B cell (primary cell): Measurements from ENCODE around the gene PSEN1. TPM values are rescaled to one million over a fixed set of nuclear protein-coding genes. Genes with fewer than 3 reads are reported as not detected.

Experiments
- ATAC-seq: fragments of 200-7000 bp; cut with Tn5 transposase; one replicate; pipeline ENCODE4 v1.10.0; 2021; ENCODE audit warnings: low read depth, mild to moderate bottlenecking, moderate number of reproducible peaks, moderate library complexity
- CTCF ChIA-PET: fragments of 350-600 bp; sonication (Branson Sonifier 250); formaldehyde crosslinking; loops from one replicate; lab custom pipeline; 2021; ENCODE audit warnings: antibody characterized with exemption, inconsistent platforms; lab: Charles Lee
- POLR2A ChIA-PET: fragments of 350-600 bp; sonication (Branson Sonifier 250); formaldehyde crosslinking; loops from one replicate; lab custom pipeline; 2021; ENCODE audit warnings: antibody characterized with exemption; lab: Charles Lee
- DNase-seq: peaks from one replicate; pipeline ENCODE4 v3.0.0; 2013
- H2AFZ ChIP-seq: 2 replicates; pipeline ENCODE4 v1.6.1; 2012; ENCODE audit warnings: mild to moderate bottlenecking, low read depth, low read length; ENCODE audit not compliant: insufficient read depth, poor library complexity, severe bottlenecking
- H3K27ac ChIP-seq, 2 donors: 1 replicate in 1 of 2; 2 replicates in 1 of 2; pipeline ENCODE4 v1.5.1; 2012 to 2013; ENCODE audit warnings: low read length in 2 of 2, mild to moderate bottlenecking in 2 of 2, moderate library complexity in 1 of 2
- H3K27me3 ChIP-seq, 4 experiments: fragments of 200-600 bp in 1 of 4; sonication (generic) in 1 of 4; replicated peaks in 1 of 4; 1 replicate in 2 of 4; 2 replicates in 2 of 4; pipeline versions ENCODE4 v1.6.1 to v1.7.0; 2013 to 2016; ENCODE audit warnings: low read length in 3 of 4, mild to moderate bottlenecking in 2 of 4, mixed read lengths in 1 of 4, moderate library complexity in 1 of 4; ENCODE audit not compliant: insufficient read depth in 4 of 4, control insufficient read depth in 3 of 4; ENCODE audit errors: control extremely low read depth in 1 of 4
- H3K36me3 ChIP-seq, 2 experiments: replicated peaks in 1 of 2; 1 replicate in 1 of 2; 2 replicates in 1 of 2; pipeline versions ENCODE4 v1.6.1 to v1.7.1; 2013; ENCODE audit warnings: low read length in 1 of 2; ENCODE audit not compliant: insufficient read depth in 2 of 2, control insufficient read depth in 1 of 2; ENCODE audit errors: control extremely low read depth in 1 of 2, extremely low read depth in 1 of 2
- H3K4me1 ChIP-seq, 2 donors: fragments of 200-600 bp in 1 of 2; sonication (generic) in 1 of 2; 1 replicate in 1 of 2; 2 replicates in 1 of 2; pipeline versions ENCODE4 v1.5.1 to v1.6.1; 2013 to 2017; ENCODE audit warnings: low read length in 2 of 2; ENCODE audit not compliant: control insufficient read depth in 2 of 2, insufficient read depth in 2 of 2
- H3K4me2 ChIP-seq: replicated peaks from 2 replicates; pipeline ENCODE3; 2012; ENCODE audit warnings: mild to moderate bottlenecking, low read depth, low read length; ENCODE audit not compliant: poor library complexity, severe bottlenecking
- H3K4me3 ChIP-seq, 5 experiments: fragments of 200-600 bp in 1 of 5; sonication (generic) in 1 of 5; 1 replicate in 3 of 5; 2 replicates in 2 of 5; pipeline versions ENCODE4 v1.5.1 to v1.7.0; 2011 to 2016; ENCODE audit warnings: low read length in 4 of 5, mild to moderate bottlenecking in 4 of 5, low read depth in 2 of 5, control low read depth in 1 of 5, moderate library complexity in 1 of 5; ENCODE audit not compliant: insufficient read depth in 1 of 5; ENCODE audit errors: control extremely low read depth in 1 of 5, extremely low read depth in 1 of 5
- H3K79me2 ChIP-seq: fragments of 200-600 bp; sonication (generic); one replicate; pipeline ENCODE4 v1.6.0; 2016; ENCODE audit warnings: low read length; ENCODE audit not compliant: control insufficient read depth, insufficient read depth
- H3K9ac ChIP-seq: fragments of 200-600 bp; sonication (generic); 2 replicates; pipeline ENCODE4 v1.6.1; 2017; ENCODE audit warnings: mild to moderate bottlenecking, low read length, moderate library complexity
- H3K9me3 ChIP-seq, 3 donors: one replicate each; pipeline versions ENCODE4 v1.6.1 to v1.7.1; 2013; ENCODE audit warnings: low read length in 2 of 3; ENCODE audit not compliant: control insufficient read depth in 2 of 3, insufficient read depth in 1 of 3; ENCODE audit errors: control extremely low read depth in 1 of 3
- H4K20me1 ChIP-seq: 2 replicates; pipeline ENCODE4 v1.6.0; 2012; ENCODE audit warnings: mild to moderate bottlenecking, low read length; ENCODE audit not compliant: insufficient read depth, control insufficient read depth, poor library complexity, severe bottlenecking
- H3K27ac Mint-ChIP-seq: one replicate; pipeline ENCODE4 v1.8.0; 2021; ENCODE audit warnings: mixed read lengths
- H3K27me3 Mint-ChIP-seq: one replicate; pipeline ENCODE4 v1.8.0; 2021; ENCODE audit warnings: mixed read lengths
- H3K4me1 Mint-ChIP-seq: one replicate; pipeline ENCODE4 v1.8.0; 2021; ENCODE audit warnings: mixed read lengths
- H3K4me3 Mint-ChIP-seq: one replicate; pipeline ENCODE4 v1.8.0; 2021; ENCODE audit warnings: mixed read lengths
- H3K9me3 Mint-ChIP-seq: one replicate; pipeline ENCODE4 v1.8.0; 2022; ENCODE audit warnings: mixed read lengths; ENCODE audit not compliant: insufficient read depth
- EZH2 ChIP-seq: IDR thresholded peaks from 2 replicates; pipeline ENCODE4 v1.6.1; 2012; ENCODE audit warnings: borderline replicate concordance, low read depth, mild to moderate bottlenecking, moderate library complexity, low read length; ENCODE audit not compliant: insufficient read depth, poor library complexity, severe bottlenecking
- WGBS: methylation state at CpG from one replicate; pipeline ENCODE4 v1.1.5; 2013; ENCODE audit warnings: missing lambda C conversion rate; ENCODE audit not compliant: insufficient coverage; 5-methylcytosine and 5-hydroxymethylcytosine counted together
- intact Hi-C: fragments of 100-400 bp; cut with micrococcal nuclease; formaldehyde crosslinking; loops from one replicate; pipeline ENCODE4 v1.10.0; 2022
- polyA plus RNA-seq: library from polyadenylated mRNA; depleted of rRNA; stranded (reverse); fragments of >200 nt; gene quantifications from 2 replicates; pipeline ENCODE4 v1.2.3, GENCODE V29; 2012
- total RNA-seq, 2 donors: library from RNA; stranded (reverse); fragments of 120-200 nt in 1 of 2; gene quantifications; 1 replicate in 1 of 2; 2 replicates in 1 of 2; pipeline versions ENCODE4 v1.2.3 to v1.2.4, GENCODE V29; 2013 to 2022
- TF ChIP-seq, protein P1 (sequence below): fragments of 200-600 bp; IDR thresholded peaks from one replicate; pipeline ENCODE4 v1.8.0; 2022; ENCODE audit warnings: antibody characterized with exemption, mild to moderate bottlenecking

The PSEN1 gene
- total and polyA plus RNA-seq, 2 donors (not counting 1 experiment from before 2014, with no cell fraction given), result 10.2 to 75.9 TPM

GRCh38 chr14:73211251-73212040 is 75.1 kb downstream of the PSEN1 start:
- H3K9ac ChIP-seq, result no peak overlapping the region
- TF ChIP-seq, protein P1, sequence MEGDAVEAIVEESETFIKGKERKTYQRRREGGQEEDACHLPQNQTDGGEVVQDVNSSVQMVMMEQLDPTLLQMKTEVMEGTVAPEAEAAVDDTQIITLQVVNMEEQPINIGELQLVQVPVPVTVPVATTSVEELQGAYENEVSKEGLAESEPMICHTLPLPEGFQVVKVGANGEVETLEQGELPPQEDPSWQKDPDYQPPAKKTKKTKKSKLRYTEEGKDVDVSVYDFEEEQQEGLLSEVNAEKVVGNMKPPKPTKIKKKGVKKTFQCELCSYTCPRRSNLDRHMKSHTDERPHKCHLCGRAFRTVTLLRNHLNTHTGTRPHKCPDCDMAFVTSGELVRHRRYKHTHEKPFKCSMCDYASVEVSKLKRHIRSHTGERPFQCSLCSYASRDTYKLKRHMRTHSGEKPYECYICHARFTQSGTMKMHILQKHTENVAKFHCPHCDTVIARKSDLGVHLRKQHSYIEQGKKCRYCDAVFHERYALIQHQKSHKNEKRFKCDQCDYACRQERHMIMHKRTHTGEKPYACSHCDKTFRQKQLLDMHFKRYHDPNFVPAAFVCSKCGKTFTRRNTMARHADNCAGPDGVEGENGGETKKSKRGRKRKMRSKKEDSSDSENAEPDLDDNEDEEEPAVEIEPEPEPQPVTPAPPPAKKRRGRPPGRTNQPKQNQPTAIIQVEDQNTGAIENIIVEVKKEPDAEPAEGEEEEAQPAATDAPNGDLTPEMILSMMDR, result no peak
- no peak for TF ChIP-seq EZH2
- no peak overlapping the region for H2AFZ ChIP-seq
- no peak overlapping the region for H3K4me3 ChIP-seq
- no peak overlapping the region for H3K27ac ChIP-seq
- POLR2A ChIA-PET, result interaction anchor here (0.6 kb wide), 1 partner anchor 34 kb away, joined by 6 read pairs; no protein-coding TSS in a partner anchor
- Mint-ChIP-seq H3K4me3 (no peak overlapping the region), H3K4me1 (no peaks in the 10 kb centered on the region), H3K27me3 (no peaks in the 10 kb centered on the region), H3K9me3 (no peaks in the 10 kb centered on the region), H3K27ac (no peak overlapping the region)
- H4K20me1 ChIP-seq, result no peaks in the 10 kb centered on the region
- WGBS, result 100% methylated on average over 3 of the region's 7 CpGs
- H3K4me2 ChIP-seq, result no peak overlapping the region
- no peaks in the 10 kb centered on the region for H3K27me3 ChIP-seq
- no peaks in the 10 kb centered on the region for H3K79me2 ChIP-seq
- ATAC-seq (no peak), DNase-seq (no peak)
- H3K4me1 ChIP-seq, result no peaks in the 10 kb centered on the region
- H3K9me3 ChIP-seq, result peaks cover 0 to 14% (median 1%) of the 10 kb centered on the region in 3 donors
- CTCF ChIA-PET, result interaction anchor here (1.3 kb wide), 1 partner anchor 260 kb away, joined by 3 read pairs; no protein-coding TSS in a partner anchor
- H3K36me3 ChIP-seq, result peaks cover 38 to 71% of the 10 kb centered on the region in 2 experiments
- intact Hi-C loops, result no loop called here

- peaks cover 26 to 70% of the 10 kb centered on the region in 2 experiments for H3K36me3 ChIP-seq
- no peak for ATAC-seq
- H3K27me3 Mint-ChIP-seq, result no peaks in the 10 kb centered on the region
- no peak overlapping the region for H3K9ac ChIP-seq
- H3K4me2 ChIP-seq, result no peak overlapping the region
- POLR2A ChIA-PET, result no interaction called here
- intact Hi-C loops, result no loop called here
- TF ChIP-seq, protein P1, result no peak
- no peak for TF ChIP-seq EZH2
- H3K79me2 ChIP-seq, result no peaks in the 10 kb centered on the region
- CTCF ChIA-PET, result no interaction called here
- H3K4me3 ChIP-seq, result no peak overlapping the region
- no peak overlapping the region for H3K4me3 Mint-ChIP-seq
- no peak for DNase-seq
- no peaks in the 10 kb centered on the region for H3K4me1 Mint-ChIP-seq
- H3K9me3 Mint-ChIP-seq, result no peaks in the 10 kb centered on the region
- H3K27ac ChIP-seq, result no peak overlapping the region
- no peaks in the 10 kb centered on the region for H3K9me3 ChIP-seq
- no peak overlapping the region for H3K27ac Mint-ChIP-seq
- no peaks in the 10 kb centered on the region for H3K27me3 ChIP-seq
- no CpG with 5 or more reads among the region's 2 CpGs for WGBS
- no peak overlapping the region for H2AFZ ChIP-seq
- H3K4me1 ChIP-seq, result no peaks in the 10 kb centered on the region
- no peaks in the 10 kb centered on the region for H4K20me1 ChIP-seq
Measured at GRCh38 chr14:73216030-73216429, 79.7 kb downstream of the PSEN1 start.
